ENCODE data around the gene PHF12.

The PHF12 gene

DNA sequence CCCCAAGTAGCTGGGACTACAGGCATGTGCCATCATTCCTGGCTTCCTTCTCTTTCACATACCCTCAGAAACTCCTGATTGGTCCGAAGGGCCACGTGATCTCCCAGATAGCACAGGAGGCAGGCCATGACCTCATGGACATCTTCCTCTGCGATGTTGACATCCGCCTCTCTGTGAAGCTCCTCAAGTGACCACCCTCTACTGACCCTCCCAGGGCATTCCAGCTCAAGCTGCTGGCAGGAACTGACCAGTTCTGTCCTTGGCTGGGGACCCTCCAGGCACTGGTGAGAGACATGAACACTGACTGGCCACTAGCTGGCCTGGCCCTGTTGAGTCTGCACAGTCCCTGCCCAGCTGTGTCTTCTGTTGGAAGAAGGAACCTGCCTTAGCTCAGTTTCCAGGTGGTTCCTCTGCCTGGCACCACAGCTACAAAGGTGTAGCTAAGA is 90.9 kb downstream of the PHF12 start:
- no peak for DNase-seq (ENCODE audit: low read depth, low spot score)

DNA sequence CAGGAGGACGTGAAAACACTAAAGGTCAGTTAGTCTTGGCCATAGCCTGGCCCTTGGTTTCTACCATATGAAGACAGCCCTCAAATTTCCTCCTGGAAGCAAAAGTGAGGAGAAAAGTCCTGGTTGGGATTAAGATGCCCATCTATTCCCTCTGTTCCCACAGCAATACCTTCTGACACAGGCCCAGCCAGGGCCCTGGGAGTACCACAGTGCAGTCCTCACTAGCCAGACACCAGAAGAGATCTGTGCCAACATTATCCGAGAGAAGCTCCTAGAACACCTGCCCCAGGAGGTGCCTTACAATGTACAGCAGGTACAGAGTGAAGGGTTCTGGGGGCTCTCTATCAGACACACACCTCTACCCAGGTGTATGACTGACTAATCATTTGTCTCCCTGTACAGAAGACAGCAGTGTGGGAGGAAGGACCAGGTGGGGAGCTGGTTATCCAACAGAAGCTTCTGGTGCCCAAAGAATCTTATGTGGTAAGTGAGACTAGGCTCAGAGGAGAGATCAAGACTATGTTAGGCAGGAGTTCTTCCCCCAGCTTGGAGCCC is 92.4 kb downstream of the PHF12 start:
- DNase-seq (ENCODE audit: low read depth, low spot score), result no peak

DNA sequence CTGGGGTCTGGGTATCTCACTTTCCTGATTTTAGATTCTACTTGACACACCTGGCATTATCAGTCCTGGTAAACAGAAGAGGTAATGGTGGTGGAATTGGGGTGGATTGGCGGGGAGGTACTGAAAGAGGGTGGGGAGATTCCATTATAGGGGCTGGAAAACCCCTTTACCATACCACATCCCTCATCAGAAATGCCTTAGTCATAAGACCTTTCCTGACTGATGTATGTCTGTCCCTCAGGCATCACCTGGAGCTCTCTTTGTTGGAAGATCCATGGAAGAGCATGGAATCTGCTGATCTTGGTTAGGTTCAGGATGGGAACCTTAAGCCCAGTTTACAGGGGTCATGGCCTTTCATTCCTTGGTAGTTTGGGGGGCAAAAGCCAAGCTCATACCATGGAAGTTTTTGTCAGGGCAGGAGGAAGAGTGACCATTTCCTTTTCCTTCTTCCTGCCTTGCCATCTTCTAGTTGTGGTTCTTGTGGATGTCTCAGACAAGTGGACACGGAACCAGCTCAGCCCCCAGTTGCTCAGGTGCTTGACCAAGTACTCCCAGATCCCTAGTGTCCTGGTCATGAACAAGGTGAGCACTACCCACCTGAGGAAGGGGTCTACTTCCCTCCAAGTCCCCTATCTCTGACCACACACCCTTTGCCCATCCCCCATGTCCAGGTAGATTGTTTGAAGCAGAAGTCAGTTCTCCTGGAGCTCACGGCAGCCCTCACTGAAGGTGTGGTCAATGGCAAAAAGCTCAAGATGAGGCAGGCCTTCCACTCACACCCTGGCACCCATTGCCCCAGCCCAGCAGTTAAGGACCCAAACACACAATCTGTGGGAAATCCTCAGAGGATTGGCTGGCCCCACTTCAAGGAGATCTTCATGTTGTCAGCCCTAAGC is 93.2 kb downstream of the PHF12 start:
- no peak for DNase-seq (ENCODE audit: low read depth, low spot score)

DNA sequence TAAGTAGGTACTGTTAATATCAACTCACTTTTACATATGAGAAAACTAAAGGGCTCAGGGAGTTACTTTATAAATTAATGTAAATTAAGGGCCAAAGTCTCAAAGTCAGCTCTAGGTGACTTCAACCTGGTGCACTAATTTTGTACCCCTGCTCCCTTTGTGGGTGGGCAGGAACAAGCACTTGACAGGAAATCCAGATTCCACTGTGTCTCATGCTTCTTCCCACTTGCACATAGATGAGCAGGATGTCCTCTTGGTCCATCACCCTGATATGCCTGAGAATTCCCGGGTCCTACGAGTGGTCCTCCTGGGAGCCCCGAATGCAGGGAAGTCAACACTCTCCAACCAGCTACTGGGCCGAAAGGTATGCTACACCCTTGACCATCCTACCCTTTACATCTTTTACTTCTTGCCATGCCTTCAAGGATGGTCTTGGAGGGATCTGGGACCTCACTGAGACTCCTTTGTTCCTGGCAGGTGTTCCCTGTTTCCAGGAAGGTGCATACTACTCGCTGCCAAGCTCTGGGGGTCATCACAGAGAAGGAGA is 95.2 kb downstream of the PHF12 start:
- DNase-seq (ENCODE audit: low read depth, low spot score), result no peak

DNA sequence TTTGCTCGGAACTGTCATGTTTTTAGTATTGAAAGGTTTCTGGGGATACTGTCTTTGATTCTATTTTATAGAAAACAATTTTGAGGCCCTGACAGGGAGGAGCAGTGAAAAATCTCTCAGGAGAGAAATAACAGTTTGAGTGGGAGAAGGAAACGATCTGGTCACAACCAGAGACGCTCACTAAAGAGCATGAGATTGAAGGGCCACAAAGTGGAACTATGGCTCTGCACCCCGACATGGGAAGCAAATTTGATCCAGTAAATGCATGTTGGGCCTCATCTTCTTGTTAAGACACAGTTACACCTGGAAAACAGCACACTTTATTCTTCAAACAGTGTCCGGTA is 96.0 kb downstream of the PHF12 start:
- DNase-seq (ENCODE audit: low read depth, low spot score), result no peak

All from activated naive CD8-positive, alpha-beta T cell treated with anti-CD3 and anti-CD28 coated beads, Interleukin-2, amount 50 U/mL, for 16 hours (primary cell).